Sigmoid colon (tissue), 4 donors: ENCODE measurements around the gene MIF.

Source experiments
- POLR2A ChIP-seq, 2 donors: fragments of 450-650 bp; IDR thresholded peaks; one replicate each; pipeline ENCODE4 v1.6.1; 2016; ENCODE audit warnings: antibody characterized with exemption in 2 of 2, mild to moderate bottlenecking in 2 of 2, moderate library complexity in 2 of 2
- POLR2AphosphoS5 ChIP-seq, 4 donors: sonication (generic); formaldehyde crosslinking; IDR thresholded peaks; one replicate each; pipeline ENCODE4 v1.6.1; 2017; ENCODE audit warnings: antibody characterized with exemption in 4 of 4

GRCh38 chr22:23846081-23846469 lies 48.1 kb upstream of the MIF start:
- TF ChIP-seq POLR2A (IDR thresholded peaks at IDR 0.05) (no peak), POLR2AphosphoS5 (IDR thresholded peaks at IDR 0.05) (no peak)
